ENCODE measurements around the gene BIRC2.

GRCh38 chr11:102325088-102325487 is 21.9 kb upstream of the BIRC2 start:
- TF ChIP-seq CTCF (conservative IDR thresholded peaks at IDR 0.05; ENCODE audit: low read depth, low read length) (0 out of 2 replicates have a peak, but pooled peaks have one; percentile 12), EZH2 (IDR thresholded peaks at IDR 0.05; ENCODE audit: low read length, unreplicated experiment) (no peak), EZH2phosphoT487 (IDR thresholded peaks at IDR 0.05; ENCODE audit: borderline replicate concordance, low read length) (no peak)
